Stimulated activated naive CD8-positive, alpha-beta T cell treated with anti-CD3 and anti-CD28 coated beads, Interleukin-15, Interleukin-2, amounts not matched to agents 100 ng/mL and 50 ng/mL, for 24 hours (primary cell): ENCODE results near the gene TEX35.
"Not testable (repeated sequence)": the region's sequence is repeated elsewhere in the genome, so short reads cannot be mapped to it uniquely, and the experiment has no call there.

ENCODE experiments used
- H3K27ac Mint-ChIP-seq: one replicate; pipeline ENCODE4 v1.8.0; 2021; ENCODE audit warnings: mild to moderate bottlenecking, mixed read lengths
- H3K27me3 Mint-ChIP-seq: one replicate; pipeline ENCODE4 v1.8.0; 2021; ENCODE audit warnings: mixed read lengths
- H3K36me3 Mint-ChIP-seq: one replicate; pipeline ENCODE4 v1.8.0; 2021; ENCODE audit warnings: low read depth, mixed read lengths
- H3K4me1 Mint-ChIP-seq: one replicate; pipeline ENCODE4 v1.8.0; 2021; ENCODE audit warnings: low read depth, mixed read lengths
- H3K4me3 Mint-ChIP-seq: one replicate; pipeline ENCODE4 v1.8.0; 2021; ENCODE audit warnings: mild to moderate bottlenecking, mixed read lengths
- H3K9me3 Mint-ChIP-seq: one replicate; pipeline ENCODE4 v1.8.0; 2021; ENCODE audit warnings: mixed read lengths

The TEX35 gene

GRCh38 chr1:178500936-178501554 lies 11.9 kb upstream of the TEX35 start:
- Mint-ChIP-seq H3K36me3 (no peaks in the 10 kb centered on the region), H3K4me1 (no peaks in the 10 kb centered on the region), H3K27ac (no peak overlapping the region), H3K9me3 (no peaks in the 10 kb centered on the region), H3K4me3 (no peak overlapping the region), H3K27me3 (peaks cover 5% of the 10 kb centered on the region)

- Mint-ChIP-seq H3K27me3 (peaks cover 5% of the 10 kb centered on the region), H3K27ac (no peak overlapping the region), H3K36me3 (no peaks in the 10 kb centered on the region), H3K4me1 (no peaks in the 10 kb centered on the region), H3K4me3 (no peak overlapping the region), H3K9me3 (no peaks in the 10 kb centered on the region)
These were observed 11.1 kb upstream of the TEX35 start for GRCh38 chr1:178501705-178502329.

- no peak overlapping the region for H3K27ac Mint-ChIP-seq
- no peaks in the 10 kb centered on the region for H3K4me1 Mint-ChIP-seq
- H3K4me3 Mint-ChIP-seq = no peak overlapping the region
- no peaks in the 10 kb centered on the region for H3K9me3 Mint-ChIP-seq
- peaks cover 5% of the 10 kb centered on the region for H3K27me3 Mint-ChIP-seq
- H3K36me3 Mint-ChIP-seq = no peaks in the 10 kb centered on the region
These were observed 10.6 kb upstream of the TEX35 start for GRCh38 chr1:178502330-178502714.

- H3K9me3 Mint-ChIP-seq = no peaks in the 10 kb centered on the region
- no peak overlapping the region for H3K27ac Mint-ChIP-seq
- no peak overlapping the region for H3K4me3 Mint-ChIP-seq
- H3K4me1 Mint-ChIP-seq = no peaks in the 10 kb centered on the region
- peaks cover 5% of the 10 kb centered on the region for H3K27me3 Mint-ChIP-seq
- no peaks in the 10 kb centered on the region for H3K36me3 Mint-ChIP-seq
These were observed 10.1 kb upstream of the TEX35 start for GRCh38 chr1:178502856-178503255.

DNA sequence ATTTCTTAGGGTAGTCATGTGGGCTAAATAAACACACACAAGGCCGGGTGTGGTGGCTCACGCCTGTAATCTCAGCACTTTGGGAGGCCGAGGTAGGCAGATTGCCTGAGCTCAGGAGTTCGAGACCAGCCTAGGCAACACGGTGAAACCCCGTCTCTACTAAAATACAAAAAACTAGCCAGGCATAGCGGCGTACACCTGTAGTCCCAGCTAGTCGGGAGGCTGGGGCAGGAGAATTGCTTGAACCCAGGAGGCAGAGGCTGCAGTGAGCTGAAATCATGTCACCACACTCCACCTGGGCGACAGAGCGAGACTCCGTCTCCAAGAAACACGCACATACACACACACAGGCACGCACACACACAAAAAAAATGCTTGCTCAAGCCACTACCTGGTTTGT lies 9.6 kb upstream of the TEX35 start:
- not testable (repeated sequence) for H3K27me3 Mint-ChIP-seq, H3K36me3 Mint-ChIP-seq, H3K27ac Mint-ChIP-seq, H3K4me3 Mint-ChIP-seq, H3K4me1 Mint-ChIP-seq, H3K9me3 Mint-ChIP-seq

DNA sequence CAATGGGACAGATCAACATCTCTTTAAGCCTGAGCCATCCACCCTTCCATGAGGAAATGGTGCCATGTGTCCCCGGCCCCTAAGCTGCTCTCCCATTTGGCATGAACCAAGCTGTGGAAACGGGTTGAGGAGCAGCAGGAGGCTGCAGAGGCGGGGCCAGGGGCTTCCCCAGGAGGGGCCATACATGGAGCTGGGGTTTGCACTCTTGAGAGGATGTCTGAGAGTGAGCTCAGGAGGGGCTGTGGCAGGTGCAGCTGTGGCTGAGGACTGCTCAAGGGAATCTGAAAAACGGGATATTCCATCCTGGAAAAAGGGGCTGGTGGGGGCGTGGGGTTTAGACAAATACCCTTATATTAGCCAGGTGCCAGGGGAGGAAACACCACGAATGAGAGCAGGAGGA lies 9.1 kb upstream of the TEX35 start:
- Mint-ChIP-seq H3K36me3 (no peaks in the 10 kb centered on the region), H3K27ac (no peak overlapping the region), H3K4me1 (no peaks in the 10 kb centered on the region)

GRCh38 chr1:178504286-178504685 lies 8.6 kb upstream of the TEX35 start:
- Mint-ChIP-seq H3K27ac (no peak overlapping the region), H3K4me3 (no peak overlapping the region), H3K27me3 (peaks cover 5% of the 10 kb centered on the region), H3K36me3 (no peaks in the 10 kb centered on the region), H3K4me1 (no peaks in the 10 kb centered on the region), H3K9me3 (no peaks in the 10 kb centered on the region)

More for the DNA sequence above, 9.1 kb upstream of the TEX35 start:
- peaks cover 5% of the 10 kb centered on the region for H3K27me3 Mint-ChIP-seq
- H3K4me3 Mint-ChIP-seq = no peak overlapping the region
- H3K9me3 Mint-ChIP-seq = no peaks in the 10 kb centered on the region

GRCh38 chr1:178506177-178506576 lies 6.7 kb upstream of the TEX35 start:
- H3K27me3 Mint-ChIP-seq = peaks cover 5% of the 10 kb centered on the region
- H3K27ac Mint-ChIP-seq = no peak overlapping the region
- H3K9me3 Mint-ChIP-seq = no peaks in the 10 kb centered on the region
- no peaks in the 10 kb centered on the region for H3K36me3 Mint-ChIP-seq
- no peak overlapping the region for H3K4me3 Mint-ChIP-seq
- H3K4me1 Mint-ChIP-seq = no peaks in the 10 kb centered on the region

DNA sequence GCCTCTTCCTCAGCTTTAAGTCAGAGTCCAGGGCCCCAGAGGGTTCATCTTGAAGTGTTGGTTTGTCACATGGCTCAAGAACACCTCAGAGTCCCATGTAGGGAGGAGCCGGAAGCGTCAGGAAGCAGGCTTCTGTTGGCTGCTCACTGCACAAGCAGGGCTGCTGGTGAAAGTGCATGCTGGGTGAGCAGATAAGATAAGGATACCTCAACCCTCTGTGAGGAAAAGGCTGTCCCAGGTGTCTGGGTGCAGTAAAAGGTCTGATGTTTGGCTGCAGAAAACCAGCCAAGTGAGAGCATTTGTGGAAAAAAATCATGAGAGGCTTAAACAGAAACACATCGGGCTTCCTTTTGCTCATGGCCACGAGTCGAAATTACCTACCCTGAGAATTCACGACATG lies 6.2 kb upstream of the TEX35 start:
- Mint-ChIP-seq H3K36me3 (no peaks in the 10 kb centered on the region), H3K27me3 (peaks cover 5% of the 10 kb centered on the region), H3K4me3 (no peak overlapping the region), H3K4me1 (no peaks in the 10 kb centered on the region), H3K27ac (no peak overlapping the region), H3K9me3 (no peaks in the 10 kb centered on the region)

- Mint-ChIP-seq H3K4me1 (no peaks in the 10 kb centered on the region), H3K36me3 (no peaks in the 10 kb centered on the region), H3K27ac (no peak overlapping the region), H3K9me3 (no peaks in the 10 kb centered on the region), H3K27me3 (no peaks in the 10 kb centered on the region), H3K4me3 (no peak overlapping the region)
These were observed 3.4 kb upstream of the TEX35 start for GRCh38 chr1:178509414-178510007.

GRCh38 chr1:178510155-178510554 lies 2.8 kb upstream of the TEX35 start:
- Mint-ChIP-seq H3K36me3 (no peaks in the 10 kb centered on the region), H3K4me1 (no peaks in the 10 kb centered on the region), H3K27ac (no peak overlapping the region), H3K4me3 (no peak overlapping the region), H3K9me3 (no peaks in the 10 kb centered on the region), H3K27me3 (no peaks in the 10 kb centered on the region)

- Mint-ChIP-seq H3K36me3 (no peaks in the 10 kb centered on the region), H3K27ac (no peak overlapping the region), H3K27me3 (peaks cover 5% of the 10 kb centered on the region), H3K4me3 (no peak overlapping the region), H3K9me3 (no peaks in the 10 kb centered on the region), H3K4me1 (no peaks in the 10 kb centered on the region)
These were observed 522 bp downstream of the TEX35 start for GRCh38 chr1:178513278-178513983.

DNA sequence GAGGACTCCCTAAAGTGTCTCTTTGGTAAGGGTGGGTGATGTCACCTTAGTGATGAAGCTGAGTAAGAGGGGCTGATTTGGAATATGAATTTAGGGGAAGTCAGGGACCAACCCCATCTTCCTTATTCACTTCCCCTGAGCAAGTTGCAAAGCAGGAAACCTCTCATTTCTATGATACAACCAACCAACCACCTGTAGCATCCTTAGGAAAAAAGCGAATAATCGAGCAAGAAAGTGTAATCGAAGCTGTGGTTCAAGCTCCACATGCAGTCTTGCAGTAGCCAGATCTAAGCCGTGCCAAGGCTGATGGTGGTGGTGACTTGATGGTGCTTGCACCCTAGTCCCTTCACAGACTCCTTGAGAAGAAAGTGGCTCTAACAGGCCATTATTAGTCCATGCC lies 3.2 kb downstream of the TEX35 start:
- no peaks in the 10 kb centered on the region for H3K9me3 Mint-ChIP-seq
- H3K4me3 Mint-ChIP-seq = no peak overlapping the region
- H3K4me1 Mint-ChIP-seq = no peaks in the 10 kb centered on the region
- H3K27ac Mint-ChIP-seq = no peak overlapping the region
- H3K36me3 Mint-ChIP-seq = no peaks in the 10 kb centered on the region
- peaks cover 5% of the 10 kb centered on the region for H3K27me3 Mint-ChIP-seq

DNA sequence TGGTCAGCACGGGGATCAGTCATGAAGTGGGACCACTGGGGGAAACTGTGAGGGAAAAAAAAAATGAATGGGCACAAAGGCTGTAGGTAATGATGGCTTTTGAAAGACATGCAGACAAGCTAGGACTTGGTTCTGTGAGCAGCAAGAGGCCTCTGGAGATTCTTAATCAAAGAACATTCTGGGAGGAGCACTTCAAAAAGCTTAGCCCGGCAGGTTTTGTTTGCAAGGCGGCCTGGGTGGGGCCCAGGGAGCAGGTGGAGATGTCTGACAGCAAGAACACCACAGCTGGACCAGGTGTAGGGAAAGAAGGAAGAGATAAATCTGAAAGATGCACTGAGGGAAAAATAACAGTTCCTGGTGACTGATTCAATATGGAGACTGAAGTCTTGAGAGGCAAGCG lies 6.0 kb downstream of the TEX35 start:
- no peaks in the 10 kb centered on the region for H3K9me3 Mint-ChIP-seq
- H3K27me3 Mint-ChIP-seq = peaks cover 5% of the 10 kb centered on the region
- H3K27ac Mint-ChIP-seq = no peak overlapping the region
- no peak overlapping the region for H3K4me3 Mint-ChIP-seq
- H3K36me3 Mint-ChIP-seq = no peaks in the 10 kb centered on the region
- no peaks in the 10 kb centered on the region for H3K4me1 Mint-ChIP-seq

- peaks cover 5% of the 10 kb centered on the region for H3K27me3 Mint-ChIP-seq
- H3K9me3 Mint-ChIP-seq = no peaks in the 10 kb centered on the region
- no peaks in the 10 kb centered on the region for H3K4me1 Mint-ChIP-seq
- H3K36me3 Mint-ChIP-seq = no peaks in the 10 kb centered on the region
- no peak overlapping the region for H3K4me3 Mint-ChIP-seq
- no peak overlapping the region for H3K27ac Mint-ChIP-seq
These were observed 7.9 kb downstream of the TEX35 start for GRCh38 chr1:178520803-178521202.
